Neural crest cell (in vitro differentiated cells): ENCODE results near the gene CD4. TPM values are rescaled to one million over a fixed set of nuclear protein-coding genes. Genes with fewer than 3 reads are reported as not detected.
A peak's percentile ranks its signal among the peaks of the same experiment; 100 is the strongest.

Experiments used
- DNase-seq: peaks from one replicate; pipeline ENCODE4 v3.0.0; 2021; ENCODE audit warnings: low read depth, mixed read lengths, low spot score
- H3K27ac Mint-ChIP-seq: one replicate; pipeline ENCODE4 v1.8.0; 2021; ENCODE audit warnings: mild to moderate bottlenecking, mixed read lengths; ENCODE audit not compliant: unreplicated experiment
- H3K27me3 Mint-ChIP-seq: 2 replicates; pipeline ENCODE4 v1.8.0; 2021; ENCODE audit warnings: low read depth, mild to moderate bottlenecking, mixed read lengths
- H3K36me3 Mint-ChIP-seq: 2 replicates; pipeline ENCODE4 v1.8.0; 2021; ENCODE audit warnings: low read depth, mild to moderate bottlenecking, mixed read lengths
- H3K4me1 Mint-ChIP-seq: 2 replicates; pipeline ENCODE4 v1.8.0; 2021; ENCODE audit warnings: mixed read lengths
- H3K4me3 Mint-ChIP-seq: one replicate; pipeline ENCODE4 v1.8.0; 2021; ENCODE audit warnings: mild to moderate bottlenecking, mixed read lengths
- H3K9me3 Mint-ChIP-seq: 2 replicates; pipeline ENCODE4 v1.8.0; 2021; ENCODE audit warnings: mixed read lengths
- total RNA-seq: library from RNA; stranded (reverse); gene quantifications from 2 replicates; pipeline ENCODE4 v1.2.1, GENCODE V29; 2021
- TF ChIP-seq, protein P1 (sequence below): fragments of 200-600 bp; sonication (generic); conservative IDR thresholded peaks from 2 replicates; pipeline ENCODE4 v1.5.0; 2021; ENCODE audit warnings: antibody characterized with exemption, mild to moderate bottlenecking

Gene CD4
- total RNA-seq, 1 donor from 2014 or later = 4.1 TPM

DNA sequence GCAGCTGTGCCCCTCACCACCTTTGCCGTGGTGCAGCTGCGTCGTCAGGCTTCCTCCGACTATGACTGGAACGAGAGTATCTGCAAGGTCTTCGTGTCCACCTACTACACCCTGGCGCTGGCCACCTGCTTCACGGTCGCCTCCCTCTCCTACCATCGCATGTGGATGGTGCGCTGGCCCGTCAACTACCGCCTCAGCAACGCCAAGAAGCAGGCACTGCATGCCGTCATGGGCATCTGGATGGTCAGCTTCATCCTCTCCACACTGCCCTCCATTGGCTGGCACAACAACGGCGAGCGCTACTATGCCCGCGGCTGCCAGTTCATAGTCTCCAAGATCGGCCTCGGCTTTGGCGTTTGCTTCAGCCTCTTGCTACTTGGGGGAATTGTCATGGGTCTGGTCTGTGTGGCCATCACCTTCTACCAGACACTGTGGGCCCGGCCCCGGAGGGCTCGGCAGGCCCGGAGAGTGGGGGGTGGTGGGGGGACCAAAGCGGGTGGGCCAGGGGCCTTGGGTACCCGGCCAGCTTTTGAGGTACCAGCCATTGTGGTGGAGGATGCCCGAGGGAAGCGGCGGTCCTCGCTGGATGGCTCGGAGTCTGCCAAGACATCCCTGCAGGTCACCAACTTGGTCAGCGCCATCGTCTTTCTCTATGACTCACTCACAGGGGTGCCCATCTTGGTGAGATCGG is 34.9 kb downstream of the CD4 start:
- Mint-ChIP-seq H3K27ac (no peak overlapping the region), H3K36me3 (peaks cover 5% of the 10 kb centered on the region), H3K4me3 (peak overlapping the region; percentile 79), H3K9me3 (no peaks in the 10 kb centered on the region), H3K27me3 (peaks cover 9% of the 10 kb centered on the region), H3K4me1 (peaks cover 69% of the 10 kb centered on the region)
- DNase-seq = no peak
- TF ChIP-seq, protein P1, sequence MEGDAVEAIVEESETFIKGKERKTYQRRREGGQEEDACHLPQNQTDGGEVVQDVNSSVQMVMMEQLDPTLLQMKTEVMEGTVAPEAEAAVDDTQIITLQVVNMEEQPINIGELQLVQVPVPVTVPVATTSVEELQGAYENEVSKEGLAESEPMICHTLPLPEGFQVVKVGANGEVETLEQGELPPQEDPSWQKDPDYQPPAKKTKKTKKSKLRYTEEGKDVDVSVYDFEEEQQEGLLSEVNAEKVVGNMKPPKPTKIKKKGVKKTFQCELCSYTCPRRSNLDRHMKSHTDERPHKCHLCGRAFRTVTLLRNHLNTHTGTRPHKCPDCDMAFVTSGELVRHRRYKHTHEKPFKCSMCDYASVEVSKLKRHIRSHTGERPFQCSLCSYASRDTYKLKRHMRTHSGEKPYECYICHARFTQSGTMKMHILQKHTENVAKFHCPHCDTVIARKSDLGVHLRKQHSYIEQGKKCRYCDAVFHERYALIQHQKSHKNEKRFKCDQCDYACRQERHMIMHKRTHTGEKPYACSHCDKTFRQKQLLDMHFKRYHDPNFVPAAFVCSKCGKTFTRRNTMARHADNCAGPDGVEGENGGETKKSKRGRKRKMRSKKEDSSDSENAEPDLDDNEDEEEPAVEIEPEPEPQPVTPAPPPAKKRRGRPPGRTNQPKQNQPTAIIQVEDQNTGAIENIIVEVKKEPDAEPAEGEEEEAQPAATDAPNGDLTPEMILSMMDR = no peak

- Mint-ChIP-seq H3K27me3 (peaks cover 9% of the 10 kb centered on the region), H3K27ac (no peak overlapping the region), H3K4me1 (peaks cover 69% of the 10 kb centered on the region)
Observed at GRCh38 chr12:6824901-6825381, 35.6 kb downstream of the CD4 start.

GRCh38 chr12:6825398-6826124 is 36.2 kb downstream of the CD4 start:
- peaks cover 9% of the 10 kb centered on the region for H3K27me3 Mint-ChIP-seq
- peak overlapping the region; percentile 77 for H3K4me3 Mint-ChIP-seq
- H3K36me3 Mint-ChIP-seq = peaks cover 5% of the 10 kb centered on the region

More at GRCh38 chr12:6824901-6825381, 35.6 kb downstream of the CD4 start:
- DNase-seq = no peak
- H3K4me3 Mint-ChIP-seq = peak overlapping the region; percentile 77
- H3K36me3 Mint-ChIP-seq = peaks cover 5% of the 10 kb centered on the region
- no peaks in the 10 kb centered on the region for H3K9me3 Mint-ChIP-seq
- TF ChIP-seq, protein P1 = no peak

DNA sequence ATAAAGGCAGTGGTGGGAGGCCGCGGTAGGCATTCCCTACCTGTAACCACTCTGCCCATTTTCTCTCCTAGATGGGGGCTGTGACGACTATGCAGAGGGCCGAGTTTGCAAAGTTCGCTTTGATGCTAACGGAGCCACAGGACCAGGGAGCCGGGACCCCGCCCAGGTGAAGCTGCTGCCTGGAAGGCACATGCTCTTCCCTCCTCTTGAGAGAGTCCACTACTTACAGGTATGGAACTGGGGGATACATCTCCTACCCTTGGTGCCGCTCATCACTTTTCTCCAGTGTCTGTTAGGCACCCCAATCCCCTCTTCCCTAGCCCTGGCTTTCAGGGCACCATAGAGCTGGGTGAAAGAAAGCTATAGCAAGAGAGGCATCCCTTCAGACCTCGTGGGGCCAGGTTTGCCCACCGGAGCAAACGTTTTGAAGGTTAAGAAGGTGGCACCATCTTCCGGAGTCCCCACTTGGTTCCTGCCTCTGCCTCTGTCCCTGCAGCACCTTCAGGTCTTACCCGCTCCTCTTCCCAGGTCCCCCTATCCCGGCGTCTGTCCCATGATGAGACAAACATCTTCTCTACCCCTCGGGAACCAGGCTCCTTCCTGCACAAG is 36.9 kb downstream of the CD4 start:
- H3K36me3 Mint-ChIP-seq = peaks cover 7% of the 10 kb centered on the region
- no peak overlapping the region for H3K27ac Mint-ChIP-seq
- H3K9me3 Mint-ChIP-seq = no peaks in the 10 kb centered on the region
- DNase-seq = no peak
- TF ChIP-seq, protein P1 = no peak
- H3K27me3 Mint-ChIP-seq = peaks cover 9% of the 10 kb centered on the region
- peak overlapping the region; percentile 77 for H3K4me3 Mint-ChIP-seq
- peaks cover 63% of the 10 kb centered on the region for H3K4me1 Mint-ChIP-seq

More at GRCh38 chr12:6825398-6826124, 36.2 kb downstream of the CD4 start:
- H3K27ac Mint-ChIP-seq = no peak overlapping the region
- peak; percentile 96 for DNase-seq
- peaks cover 65% of the 10 kb centered on the region for H3K4me1 Mint-ChIP-seq
- TF ChIP-seq, protein P1 = peak; percentile 99
- H3K9me3 Mint-ChIP-seq = no peaks in the 10 kb centered on the region

GRCh38 chr12:6826734-6827436 is 37.6 kb downstream of the CD4 start:
- Mint-ChIP-seq H3K9me3 (no peaks in the 10 kb centered on the region), H3K36me3 (peaks cover 7% of the 10 kb centered on the region), H3K4me1 (peaks cover 60% of the 10 kb centered on the region), H3K4me3 (peak overlapping the region; percentile 93), H3K27me3 (peaks cover 9% of the 10 kb centered on the region), H3K27ac (peak overlapping the region; percentile 85)
- DNase-seq = no peak
- TF ChIP-seq, protein P1 = no peak
